Stimulated activated CD8-positive, alpha-beta memory T cell treated with anti-CD3 and anti-CD28 coated beads, Interleukin-7, amount 100 ng/mL, for 48 hours (primary cell): ENCODE measurements around the gene ZSCAN23.
"Not testable (repeated sequence)": the region's sequence is repeated elsewhere in the genome, so short reads cannot be mapped to it uniquely, and the experiment has no call there.

Experiments used
- DNase-seq, 2 donors: peaks; one replicate each; pipeline ENCODE4 v3.0.0-alpha.2; 2020; ENCODE audit warnings: low read depth in 1 of 2; ENCODE audit errors: extremely low read depth in 1 of 2

ZSCAN23 gene

DNA sequence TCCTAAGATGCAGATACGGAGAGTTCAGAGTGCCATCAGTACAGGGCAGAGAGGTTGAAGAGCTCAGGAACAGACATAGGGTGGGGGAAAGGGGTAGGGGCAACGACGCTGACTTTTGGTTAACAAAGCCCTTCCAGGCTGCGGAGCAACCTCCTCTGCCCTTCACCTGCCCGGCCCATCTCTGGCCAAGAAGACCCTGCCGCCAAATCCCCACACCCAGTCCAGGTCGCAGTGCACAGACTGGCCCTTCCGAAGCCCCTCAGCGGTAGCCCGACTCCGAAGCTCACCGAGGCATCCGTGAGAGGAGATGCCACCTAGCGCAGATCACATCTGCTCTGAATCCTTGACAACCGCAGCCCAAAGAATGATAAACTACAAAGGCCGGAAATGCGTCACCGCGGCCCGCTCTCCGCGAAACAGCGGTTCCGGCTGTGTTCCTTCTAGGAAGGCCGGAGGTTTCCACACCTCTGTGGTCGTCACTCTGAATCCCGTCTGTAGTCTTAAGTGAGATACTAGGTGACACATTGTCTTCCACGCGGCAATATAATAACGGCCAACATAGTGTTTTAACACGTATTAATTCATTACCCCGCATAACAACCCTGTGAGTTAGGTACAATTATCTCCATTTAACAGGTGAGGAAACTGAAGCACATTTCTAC is at the start of gene ZSCAN23:
Gene ZSCAN23, minus strand, starts transcription at position 380 of the 662 bp plus-strand sequence. CDS start 7,225 bp downstream, outside the sequence.
- DNase-seq = peak; percentile 66 to 79

DNA sequence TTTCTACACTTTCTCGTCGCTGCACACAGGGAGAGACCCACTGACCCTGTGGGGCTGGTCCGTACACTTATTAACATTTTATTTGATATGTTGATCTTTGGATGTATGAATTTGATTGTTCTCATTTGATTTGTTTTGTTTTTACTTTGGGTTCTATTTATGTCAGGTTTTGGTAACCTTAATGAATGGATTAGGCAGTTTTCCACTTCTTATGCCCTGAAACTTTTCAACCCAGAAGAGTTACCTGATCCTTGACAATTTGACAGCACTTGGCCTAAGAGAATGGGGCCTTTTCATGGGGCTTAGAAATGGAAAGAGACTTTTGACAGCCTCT is 48.7 kb upstream of the ZSCAN23 start:
- DNase-seq = no peak

DNA sequence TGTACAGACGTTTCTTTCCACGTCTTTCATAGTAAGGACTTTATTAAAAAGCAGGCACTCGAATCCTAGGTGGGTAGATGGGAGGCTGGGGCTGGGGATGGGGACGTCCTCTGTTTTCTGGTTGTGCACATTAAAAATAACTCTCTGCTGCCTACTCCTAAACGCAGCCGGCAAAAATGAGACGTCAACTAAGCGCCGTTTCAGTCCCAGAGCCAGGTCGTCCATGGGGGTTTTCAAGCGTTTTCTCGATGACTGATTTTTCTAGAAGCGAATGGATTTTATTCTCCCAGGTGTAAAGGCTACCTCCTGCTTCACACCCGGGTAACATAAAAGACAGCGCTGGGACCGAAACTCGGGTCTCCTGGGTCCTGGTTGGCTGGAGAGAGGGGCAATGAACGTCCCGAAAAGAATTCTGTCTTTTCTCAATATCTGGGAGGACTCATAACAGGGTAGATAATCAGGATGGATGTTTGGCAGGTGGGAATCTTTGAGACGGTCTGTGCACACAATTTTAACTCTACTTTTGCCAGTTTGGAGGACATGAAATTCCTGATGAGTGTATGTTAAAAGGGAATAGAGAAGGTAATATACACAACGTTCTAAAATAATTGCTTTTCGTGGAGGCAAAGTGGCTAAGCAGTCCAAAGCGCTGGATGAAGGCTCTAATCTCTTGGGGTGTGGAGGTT is 47.1 kb upstream of the ZSCAN23 start:
- DNase-seq = no peak

DNA sequence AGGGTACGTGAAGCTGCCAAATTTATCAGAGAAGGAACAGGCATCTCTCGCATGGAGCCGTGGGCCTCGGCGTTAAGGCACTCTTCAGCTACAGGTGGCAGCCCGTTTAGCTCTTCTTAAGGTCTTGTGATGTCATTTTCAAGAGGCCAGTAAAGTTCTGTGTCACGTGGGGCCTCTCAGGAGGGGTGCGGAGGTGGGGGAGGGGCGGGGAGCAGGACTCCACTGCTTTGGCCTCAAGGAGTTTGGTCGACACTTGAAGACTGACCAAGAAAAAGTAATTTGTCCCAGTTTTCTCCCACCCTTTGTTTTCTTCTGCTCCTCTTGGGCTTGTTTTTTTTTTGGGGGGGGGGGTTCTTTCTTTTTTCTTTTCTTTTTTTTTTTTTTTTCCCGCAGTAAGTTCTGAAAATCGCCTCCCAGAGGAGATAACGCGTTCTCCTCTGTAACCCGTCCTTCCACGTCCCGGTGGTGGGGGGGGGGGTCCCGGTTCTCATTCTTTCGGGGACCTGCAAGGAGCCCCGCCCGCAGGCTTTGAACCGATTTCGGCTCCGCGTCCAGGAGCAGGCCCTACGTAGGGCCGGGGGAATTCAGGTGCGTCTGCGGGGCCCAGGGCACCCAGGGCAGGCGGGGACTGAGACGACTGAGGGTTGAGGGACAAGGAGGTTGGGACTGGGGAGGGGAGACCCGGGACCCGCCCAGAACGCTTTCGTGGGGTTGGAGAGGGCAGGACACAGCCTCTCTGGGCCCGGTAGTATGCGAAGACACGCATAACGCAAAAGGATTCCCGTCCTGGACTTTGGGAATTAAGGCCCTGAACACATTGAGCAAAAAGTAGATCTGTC is 46.3 kb upstream of the ZSCAN23 start:
- peak in 1 of 2 donors; percentile 46 for DNase-seq

DNA sequence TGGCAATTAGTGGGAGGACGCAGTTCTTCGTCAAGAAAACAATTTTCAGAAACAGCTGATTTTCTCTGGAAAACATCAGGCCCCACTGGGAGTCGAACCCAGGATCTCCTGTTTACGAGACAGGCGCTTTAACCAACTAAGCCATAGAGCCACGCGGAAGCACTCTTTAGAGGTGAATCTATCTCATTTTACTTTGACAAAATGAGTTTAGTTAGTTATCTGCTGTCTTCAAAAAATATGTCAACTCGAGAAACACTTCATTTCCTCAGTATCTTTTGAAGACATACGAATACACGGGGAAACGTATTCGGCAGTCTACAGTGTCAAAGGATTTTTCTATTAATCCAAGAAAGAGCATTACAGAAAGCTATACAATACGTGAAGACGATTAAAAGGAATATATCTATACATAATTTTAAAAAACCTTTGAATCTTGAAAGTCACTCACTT is 45.6 kb upstream of the ZSCAN23 start:
- peak in 1 of 2 donors; percentile 26 for DNase-seq

DNA sequence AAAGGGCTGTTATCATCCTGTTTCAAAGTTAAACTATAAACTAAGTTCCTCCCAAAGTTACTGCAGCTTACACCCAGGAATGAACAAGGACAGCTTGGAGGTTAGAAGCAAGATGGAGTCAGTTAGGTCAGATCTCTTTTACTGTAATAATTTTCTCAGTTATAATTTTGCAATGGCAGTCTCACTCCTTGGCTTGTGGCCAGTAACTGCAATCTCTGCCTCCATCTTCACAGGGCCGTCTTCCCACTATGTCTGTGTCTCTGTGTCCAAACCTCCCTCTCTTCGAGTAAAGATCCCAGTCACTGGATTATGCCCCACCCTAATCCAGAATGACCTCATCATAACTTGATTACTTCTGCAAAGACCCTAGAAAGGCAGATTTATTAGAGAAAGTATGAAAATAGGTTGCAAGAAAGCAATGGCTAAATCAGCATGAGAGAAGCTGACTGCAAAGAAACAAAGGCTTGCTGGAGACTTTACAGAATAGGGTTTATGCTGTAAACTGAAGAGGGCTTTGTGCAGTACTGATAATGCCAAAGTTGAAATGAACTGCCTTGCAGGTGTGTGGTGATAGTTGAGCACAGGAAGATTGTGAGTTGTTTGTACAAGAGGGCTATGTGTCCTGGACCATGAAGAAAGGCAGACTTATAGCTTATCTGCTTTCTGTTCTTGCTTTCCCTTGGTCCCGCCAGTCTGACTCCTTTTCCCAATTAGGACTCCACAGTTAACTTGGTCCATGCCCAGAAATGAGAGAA is 43.9 kb upstream of the ZSCAN23 start:
- no peak for DNase-seq

DNA sequence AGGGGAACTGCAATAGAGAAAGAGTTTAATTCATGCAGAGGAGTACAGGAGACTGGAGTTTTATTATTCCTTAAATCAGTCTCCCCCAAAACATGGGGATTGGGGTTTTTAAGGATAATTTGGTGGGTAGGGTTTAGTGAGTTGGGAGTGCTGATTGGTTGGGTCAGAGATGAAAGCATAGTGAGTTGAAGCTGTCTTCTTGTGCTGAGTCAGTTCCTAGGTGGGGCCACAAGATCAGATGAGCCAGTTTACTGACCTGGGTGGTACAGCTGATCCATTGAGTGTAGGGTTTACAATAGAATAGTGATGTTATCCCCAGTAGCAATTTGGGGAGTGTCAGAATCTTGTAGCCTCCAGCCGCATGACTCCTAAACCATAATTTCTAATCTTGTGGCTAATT is 43.2 kb upstream of the ZSCAN23 start:
- DNase-seq = no peak

DNA sequence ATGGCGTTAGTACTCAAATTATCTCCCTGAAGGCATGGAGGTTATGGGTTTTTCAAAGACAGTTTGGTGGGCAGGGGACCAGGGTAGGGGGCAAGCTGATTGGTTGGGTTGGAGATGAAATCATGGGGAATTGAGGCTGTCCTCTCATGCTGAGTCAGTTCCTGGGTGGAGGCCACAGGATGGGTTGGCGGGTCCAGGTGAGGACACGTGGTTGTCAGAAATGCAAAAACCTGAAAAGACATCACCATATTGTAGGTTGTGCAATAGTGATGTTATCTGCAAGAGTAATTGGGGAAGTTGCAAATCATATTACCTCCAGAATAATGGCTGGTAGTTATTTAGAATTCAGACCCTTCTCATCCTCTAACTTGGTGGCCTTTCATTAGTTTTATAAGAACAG is 42.2 kb upstream of the ZSCAN23 start:
- DNase-seq = no peak

DNA sequence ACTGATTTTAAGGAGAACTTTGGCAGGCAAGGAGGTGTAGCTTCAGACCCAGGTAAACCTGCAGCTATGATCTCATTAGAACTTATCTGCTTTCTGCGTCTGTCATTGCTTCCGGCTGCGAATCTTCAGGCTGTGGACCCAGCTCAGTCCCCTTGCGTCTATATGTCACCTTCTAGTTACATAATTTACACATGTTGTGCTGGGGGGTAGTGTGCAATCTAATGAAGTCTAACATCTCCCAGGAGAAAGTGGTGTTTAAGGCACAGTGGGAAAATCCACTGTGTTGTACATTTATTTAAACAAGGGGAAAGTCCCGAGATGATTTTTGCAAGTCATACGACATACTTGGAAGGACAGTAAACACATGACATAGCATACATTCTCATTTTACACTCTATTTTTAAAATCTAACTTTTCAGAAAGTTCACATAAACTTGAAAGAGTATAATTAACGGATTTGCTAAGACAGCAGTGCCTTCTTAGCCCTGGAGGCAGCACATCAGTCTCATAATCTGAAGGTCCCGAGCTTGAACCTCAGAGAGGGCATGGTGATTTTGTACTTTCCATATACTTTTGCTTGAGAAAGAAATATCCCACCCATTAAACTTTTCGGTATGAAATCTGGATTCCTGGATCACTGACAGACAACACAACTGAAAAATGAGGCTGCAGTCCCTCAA is 37.1 kb upstream of the ZSCAN23 start:
- no peak for DNase-seq

DNA sequence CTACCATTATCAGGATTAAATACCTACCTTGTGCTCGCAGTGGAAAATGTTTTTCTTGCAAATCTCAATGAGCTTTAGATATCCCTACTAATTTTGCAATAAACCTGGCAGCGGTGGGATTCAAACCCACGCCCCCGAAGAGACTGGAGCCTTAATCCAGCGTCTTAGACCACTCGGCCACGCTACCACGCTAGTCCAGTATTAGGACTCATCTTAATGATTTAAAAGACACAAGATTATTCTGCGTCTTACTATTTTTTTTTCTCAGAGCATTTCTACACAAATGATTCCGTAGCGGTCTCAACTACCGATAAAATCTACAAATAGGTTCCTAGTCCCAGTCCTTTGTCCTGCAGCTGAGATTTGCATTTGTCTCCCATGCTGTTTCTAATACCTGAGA is 35.2 kb upstream of the ZSCAN23 start:
- no peak for DNase-seq

DNA sequence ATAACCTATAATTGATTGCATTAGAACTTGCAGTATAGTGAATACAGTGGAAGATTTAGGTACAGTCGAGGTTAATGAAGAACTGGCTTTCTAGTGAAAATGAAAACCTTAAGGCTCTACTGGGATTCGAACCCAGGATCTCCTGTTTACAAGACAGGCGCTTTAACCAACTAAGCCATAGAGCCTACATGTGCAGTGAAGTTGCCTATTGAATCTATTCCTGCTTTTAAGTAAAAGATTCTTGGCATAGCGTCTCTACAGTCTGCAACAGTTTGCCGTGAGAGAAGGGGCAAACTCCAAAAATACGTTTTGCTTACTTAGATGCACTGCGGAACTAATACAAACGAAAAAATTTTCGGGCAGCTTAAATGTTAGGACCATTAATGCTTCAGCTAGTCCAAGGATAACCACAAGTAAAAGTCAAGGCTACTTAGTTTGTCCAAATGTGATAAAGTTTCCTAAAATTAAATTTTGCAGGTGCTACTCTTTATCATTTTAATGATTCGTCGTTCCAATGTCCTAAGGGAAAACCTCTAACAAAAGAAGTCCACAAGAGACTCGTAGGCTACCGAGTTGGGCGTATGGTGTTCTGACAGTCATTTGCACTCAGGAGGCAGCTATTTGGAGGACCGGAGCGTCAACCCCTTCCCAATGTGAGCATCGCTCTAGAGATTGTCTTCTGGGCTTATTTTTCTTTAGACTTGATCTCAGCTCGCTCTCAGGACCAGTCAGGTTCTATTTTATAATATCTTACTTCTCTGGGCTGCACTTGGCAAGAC is 31.3 kb upstream of the ZSCAN23 start:
- DNase-seq = no peak

DNA sequence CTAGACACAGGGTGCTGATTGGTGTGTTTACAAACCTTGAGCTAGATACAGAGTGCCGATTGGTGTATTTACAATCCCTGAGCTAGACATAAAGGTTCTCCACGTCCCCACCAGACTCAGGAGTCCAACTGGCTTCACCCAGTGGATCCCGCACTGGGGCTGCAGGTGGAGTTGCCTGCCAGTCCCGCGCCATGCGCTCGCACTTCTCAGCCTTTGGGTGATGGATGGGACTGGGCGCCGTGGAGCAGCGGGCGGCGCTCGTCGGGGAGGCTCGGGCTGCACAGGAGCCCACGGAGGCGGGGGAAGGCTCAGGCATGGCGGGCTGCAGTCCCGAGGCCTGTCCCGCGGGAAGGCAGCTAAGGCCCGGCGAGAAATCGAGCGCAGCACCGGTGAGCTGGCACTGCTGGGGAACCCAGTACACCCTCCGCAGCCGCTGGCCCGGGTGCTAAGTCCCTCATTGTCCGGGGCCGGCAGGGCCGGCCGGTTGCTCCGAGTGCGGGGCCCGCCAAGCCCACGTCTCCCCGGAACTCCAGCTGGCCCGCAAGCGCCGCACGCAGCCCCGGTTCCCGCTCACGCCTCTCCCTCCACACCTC is 26.0 kb upstream of the ZSCAN23 start:
- DNase-seq = not testable (repeated sequence)

DNA sequence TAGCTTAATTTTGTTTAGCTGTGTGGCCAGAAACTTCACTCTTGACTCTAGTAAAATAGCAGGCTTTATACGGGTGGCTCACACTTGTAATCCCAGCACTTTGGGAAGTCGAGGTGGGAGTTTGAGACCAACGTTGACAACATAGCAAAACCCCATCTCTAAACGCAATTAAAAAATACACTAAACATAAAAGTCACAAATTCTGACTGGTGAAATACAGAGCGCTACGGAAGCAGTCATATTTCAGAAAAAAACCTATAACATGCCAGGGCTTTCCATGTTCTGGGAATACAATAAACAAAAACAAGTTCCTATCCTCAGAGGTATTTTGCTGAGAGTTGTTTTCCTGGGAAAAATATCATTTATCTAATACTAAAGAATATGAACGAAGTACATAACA is 24.8 kb upstream of the ZSCAN23 start:
- DNase-seq = no peak

DNA sequence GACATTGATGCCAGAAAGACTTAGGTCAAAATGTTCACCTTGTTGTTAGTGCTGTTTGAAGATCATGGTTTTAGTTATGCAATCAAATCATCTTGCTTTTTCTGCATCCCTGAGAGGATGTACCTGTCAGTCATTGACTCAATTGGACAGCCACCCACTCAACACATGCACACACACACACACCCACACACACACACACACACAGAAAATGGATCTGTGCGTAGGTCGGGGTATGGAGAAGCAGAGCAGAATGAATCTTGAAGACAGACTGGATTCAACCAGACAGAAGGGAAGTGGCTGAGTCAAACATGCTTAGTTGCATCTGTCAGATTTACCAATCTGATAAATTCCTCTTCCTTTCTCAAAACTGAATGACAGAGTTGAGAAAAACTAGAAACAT is 19.1 kb upstream of the ZSCAN23 start:
- no peak for DNase-seq

DNA sequence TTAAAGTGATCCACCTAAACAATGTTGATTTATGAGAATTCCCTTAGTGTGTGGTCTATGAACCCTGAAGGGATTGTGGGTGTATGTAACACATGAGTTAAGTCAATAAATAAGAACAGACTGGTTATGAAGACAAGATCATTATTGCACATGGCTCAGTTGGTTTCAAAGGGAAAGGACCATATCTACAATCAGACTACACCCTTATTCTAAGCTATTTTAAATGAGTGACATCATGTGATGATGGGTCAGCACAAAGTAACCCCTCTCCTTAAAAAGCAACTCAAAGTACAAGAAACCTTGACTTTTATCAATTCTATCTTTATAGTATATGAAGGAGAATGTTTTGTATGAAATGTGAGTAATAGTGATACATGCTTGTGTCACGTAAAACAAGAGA is 15.3 kb upstream of the ZSCAN23 start:
- DNase-seq = no peak

DNA sequence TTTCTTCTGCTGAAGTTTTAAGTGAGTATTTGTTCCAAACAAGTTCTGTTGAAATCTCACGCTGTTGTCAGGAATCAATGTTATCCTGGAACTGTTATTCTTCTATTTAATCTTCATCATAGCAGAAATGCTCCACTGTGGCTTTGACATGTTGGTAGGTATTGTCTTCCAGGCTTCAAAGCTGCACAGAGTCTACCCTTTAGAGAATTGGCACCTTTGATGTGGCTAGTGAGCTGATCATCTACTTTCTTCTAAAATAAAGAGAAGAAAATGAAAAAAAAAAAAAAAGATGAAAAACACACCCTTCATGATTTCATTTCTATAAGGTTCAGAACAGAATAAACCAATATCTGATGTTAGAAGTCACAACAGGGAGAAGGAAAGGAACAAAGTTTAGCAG is 5.8 kb upstream of the ZSCAN23 start:
- no peak for DNase-seq

DNA sequence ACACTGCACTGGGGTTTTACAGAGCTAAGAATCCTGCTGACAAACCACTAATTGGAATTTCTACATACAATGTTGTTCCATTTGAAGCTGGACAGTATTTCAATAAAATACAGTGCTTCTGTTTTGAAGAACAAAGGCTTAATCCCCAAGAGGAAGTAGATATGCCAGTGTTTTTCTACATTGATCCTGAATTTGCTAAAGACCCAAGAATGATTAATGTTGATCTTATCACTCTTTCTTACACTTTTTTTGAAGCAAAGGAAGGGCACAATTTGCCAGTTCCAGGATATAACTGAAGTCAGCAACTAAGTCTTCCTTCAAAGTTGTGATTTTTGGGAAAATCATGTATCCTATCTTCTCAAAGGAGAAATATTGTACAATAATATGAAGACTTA is 4.2 kb upstream of the ZSCAN23 start:
- DNase-seq = not testable (repeated sequence)

DNA sequence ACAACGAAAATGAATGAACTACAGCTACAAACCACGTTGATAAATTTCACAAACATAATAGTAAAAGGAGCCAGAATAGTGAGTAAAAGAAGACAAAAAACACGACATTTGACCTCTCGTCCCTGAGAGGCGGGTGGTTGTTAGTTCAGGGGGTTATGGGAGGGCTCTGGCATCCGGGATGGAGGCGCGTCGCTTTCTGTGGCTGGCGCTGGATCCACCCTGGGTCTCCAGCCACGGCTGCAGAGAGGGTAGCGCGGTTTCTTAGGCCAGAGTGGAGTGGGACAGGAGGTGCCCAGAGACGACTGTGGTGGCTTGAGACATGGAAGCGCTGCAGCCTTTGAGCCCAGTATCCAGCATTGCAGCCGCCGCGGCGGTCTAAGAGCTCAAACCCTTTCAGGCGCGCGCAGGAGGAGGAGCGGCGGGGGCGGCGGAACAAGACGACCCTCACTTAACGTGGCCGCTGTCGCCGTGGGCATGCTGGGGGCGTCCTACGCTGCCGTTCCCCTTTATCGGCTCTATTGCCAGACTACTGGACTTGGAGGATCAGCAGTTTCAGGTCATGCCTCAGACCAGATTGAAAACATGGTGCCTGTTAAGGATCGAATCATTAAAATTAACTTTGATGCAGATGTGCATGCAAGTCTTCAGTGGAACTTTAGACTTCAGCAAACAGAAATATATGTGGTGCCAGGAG is 3.7 kb upstream of the ZSCAN23 start:
- no peak for DNase-seq

DNA sequence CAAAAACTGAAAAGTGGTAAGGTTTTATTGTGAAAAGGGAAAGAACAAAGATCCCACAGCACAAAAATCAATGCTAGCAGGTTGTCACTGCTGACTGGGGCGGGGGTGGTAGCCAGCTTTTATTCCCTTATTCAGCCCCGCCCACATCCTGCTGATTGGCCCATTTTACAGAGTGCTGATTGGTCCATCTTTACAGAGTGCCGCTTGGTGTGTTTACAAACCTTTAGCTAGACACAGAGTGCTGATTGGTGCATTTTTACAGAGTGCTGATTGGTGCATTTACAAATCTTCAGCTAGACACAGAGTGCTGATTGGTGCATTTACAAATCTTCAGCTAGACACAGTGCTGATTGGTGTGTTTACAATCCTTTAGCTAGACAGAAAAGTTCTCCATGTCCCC is 1.5 kb upstream of the ZSCAN23 start:
- not testable (repeated sequence) for DNase-seq
